ENCODE measurements around the gene CTNNBL1.

GRCh38 chr20:37649017-37649416 is 44.8 kb upstream of the CTNNBL1 start:
- TF ChIP-seq CTCF (IDR thresholded peaks at IDR 0.05), result no peak
- TF ChIP-seq USF2 (CRISPR knock-in tag; IDR thresholded peaks at IDR 0.05), result no peak
- no peak for TF ChIP-seq MXD4 (CRISPR knock-in tag; IDR thresholded peaks at IDR 0.05; ENCODE audit: borderline replicate concordance)
- no peak for TF ChIP-seq ESRRA (CRISPR knock-in tag; IDR thresholded peaks at IDR 0.05; ENCODE audit: borderline replicate concordance)
- TF ChIP-seq E2F1 (CRISPR knock-in tag; IDR thresholded peaks at IDR 0.05), result no peak
- no peak for TF ChIP-seq GABPB1 (CRISPR knock-in tag; IDR thresholded peaks at IDR 0.05)
- TF ChIP-seq NFYB (CRISPR knock-in tag; conservative IDR thresholded peaks at IDR 0.05; ENCODE audit: low read depth), result no peak
- no peak for TF ChIP-seq NR2C2 (CRISPR knock-in tag; IDR thresholded peaks at IDR 0.05)
- TF ChIP-seq PREB (CRISPR knock-in tag; IDR thresholded peaks at IDR 0.05; ENCODE audit: borderline replicate concordance), result no peak
- TF ChIP-seq EMX1 (CRISPR knock-in tag; IDR thresholded peaks at IDR 0.05), result no peak
- TF ChIP-seq FOXK1 (CRISPR knock-in tag; IDR thresholded peaks at IDR 0.05), result no peak
- no peak for TF ChIP-seq ZNF423 (CRISPR knock-in tag; IDR thresholded peaks at IDR 0.05)
